VCaP (cell line): ENCODE data around the gene PRKG1.

Experiments used
- H3K27ac ChIP-seq: fragments of 450-650 bp; 2 replicates; pipeline ENCODE4 v1.5.1; 2017
- CTCF ChIP-seq: fragments of 450-650 bp; conservative IDR thresholded peaks from 2 replicates; pipeline ENCODE4 v1.5.1; 2017; ENCODE audit warnings: mild to moderate bottlenecking, moderate library complexity

Gene PRKG1

GRCh38 chr10:51903675-51904074 is 829.4 kb downstream of the PRKG1 start:
- TF ChIP-seq CTCF: no peak
- H3K27ac ChIP-seq: no peak overlapping the region

- H3K27ac ChIP-seq: no peak overlapping the region
- no peak for TF ChIP-seq CTCF
Observed at GRCh38 chr10:51905032-51905431, 830.7 kb downstream of the PRKG1 start.

GRCh38 chr10:51907361-51907760 is 833.1 kb downstream of the PRKG1 start:
- no peak overlapping the region for H3K27ac ChIP-seq
- TF ChIP-seq CTCF: no peak

- H3K27ac ChIP-seq: peak overlapping the region; percentile 76
- no peak for TF ChIP-seq CTCF
Observed at GRCh38 chr10:51910189-51910588, 835.9 kb downstream of the PRKG1 start.

GRCh38 chr10:51910596-51910995 is 836.3 kb downstream of the PRKG1 start:
- H3K27ac ChIP-seq: peak overlapping the region; percentile 76
- TF ChIP-seq CTCF: no peak

GRCh38 chr10:51911723-51912122 is 837.4 kb downstream of the PRKG1 start:
- peak overlapping the region; percentile 76 for H3K27ac ChIP-seq
- no peak for TF ChIP-seq CTCF

- no peak for TF ChIP-seq CTCF
- H3K27ac ChIP-seq: no peak overlapping the region
Observed at GRCh38 chr10:51915031-51915542, 840.8 kb downstream of the PRKG1 start.
